Measurements from ENCODE around the gene AMBRA1.
"Not testable (repeated sequence)": the region's sequence is repeated elsewhere in the genome, so short reads cannot be mapped to it uniquely, and the experiment has no call there.

Gene AMBRA1

DNA sequence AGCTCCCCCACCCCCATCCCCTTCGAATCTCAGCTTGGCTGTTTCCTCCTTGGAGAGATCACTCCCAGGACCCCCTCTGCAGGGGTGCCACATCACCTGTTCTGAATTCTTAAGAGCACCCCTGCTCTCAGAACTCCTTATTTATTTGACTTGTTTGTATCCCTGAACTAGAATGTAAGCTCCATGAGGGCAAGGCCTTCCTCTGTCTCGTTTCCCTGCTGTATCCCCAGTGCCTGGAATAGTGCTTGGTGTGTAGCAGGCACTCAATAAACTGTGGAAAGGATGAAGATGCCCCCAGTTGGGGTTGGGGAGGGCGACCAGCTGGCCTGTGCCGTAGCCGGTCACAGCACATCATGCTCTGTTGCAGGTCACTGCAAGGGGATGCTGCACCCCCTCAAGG, 216.0 kb downstream of the AMBRA1 start:
- DNase-seq (ENCODE audit: low spot score) = no peak
- TF ChIP-seq, protein P1, sequence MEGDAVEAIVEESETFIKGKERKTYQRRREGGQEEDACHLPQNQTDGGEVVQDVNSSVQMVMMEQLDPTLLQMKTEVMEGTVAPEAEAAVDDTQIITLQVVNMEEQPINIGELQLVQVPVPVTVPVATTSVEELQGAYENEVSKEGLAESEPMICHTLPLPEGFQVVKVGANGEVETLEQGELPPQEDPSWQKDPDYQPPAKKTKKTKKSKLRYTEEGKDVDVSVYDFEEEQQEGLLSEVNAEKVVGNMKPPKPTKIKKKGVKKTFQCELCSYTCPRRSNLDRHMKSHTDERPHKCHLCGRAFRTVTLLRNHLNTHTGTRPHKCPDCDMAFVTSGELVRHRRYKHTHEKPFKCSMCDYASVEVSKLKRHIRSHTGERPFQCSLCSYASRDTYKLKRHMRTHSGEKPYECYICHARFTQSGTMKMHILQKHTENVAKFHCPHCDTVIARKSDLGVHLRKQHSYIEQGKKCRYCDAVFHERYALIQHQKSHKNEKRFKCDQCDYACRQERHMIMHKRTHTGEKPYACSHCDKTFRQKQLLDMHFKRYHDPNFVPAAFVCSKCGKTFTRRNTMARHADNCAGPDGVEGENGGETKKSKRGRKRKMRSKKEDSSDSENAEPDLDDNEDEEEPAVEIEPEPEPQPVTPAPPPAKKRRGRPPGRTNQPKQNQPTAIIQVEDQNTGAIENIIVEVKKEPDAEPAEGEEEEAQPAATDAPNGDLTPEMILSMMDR (IDR thresholded peaks at IDR 0.05; ENCODE audit: extremely low read depth, missing control alignments) = no peak

DNA sequence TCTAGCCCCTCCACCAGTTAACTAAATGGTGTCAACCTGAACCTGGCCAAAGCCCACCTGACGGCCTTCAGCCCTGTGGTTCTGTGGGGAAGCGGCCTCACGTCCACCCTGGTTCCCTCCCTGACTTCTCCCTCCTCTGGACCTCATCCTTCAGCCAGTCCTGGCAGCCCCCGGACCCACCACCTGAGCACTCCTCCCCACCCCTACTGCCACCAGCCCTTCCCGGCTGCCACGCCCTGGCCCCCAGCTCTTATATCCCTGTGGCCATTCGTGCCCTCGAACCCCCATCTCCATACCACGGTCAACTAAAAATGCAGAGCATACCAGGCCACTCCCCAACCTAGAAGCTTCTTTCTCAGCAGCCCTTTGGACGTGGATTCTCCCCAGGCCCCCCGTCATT, 216.5 kb downstream of the AMBRA1 start:
- no peak for DNase-seq (ENCODE audit: low spot score)
- TF ChIP-seq, protein P1 (IDR thresholded peaks at IDR 0.05; ENCODE audit: extremely low read depth, missing control alignments) = no peak

DNA sequence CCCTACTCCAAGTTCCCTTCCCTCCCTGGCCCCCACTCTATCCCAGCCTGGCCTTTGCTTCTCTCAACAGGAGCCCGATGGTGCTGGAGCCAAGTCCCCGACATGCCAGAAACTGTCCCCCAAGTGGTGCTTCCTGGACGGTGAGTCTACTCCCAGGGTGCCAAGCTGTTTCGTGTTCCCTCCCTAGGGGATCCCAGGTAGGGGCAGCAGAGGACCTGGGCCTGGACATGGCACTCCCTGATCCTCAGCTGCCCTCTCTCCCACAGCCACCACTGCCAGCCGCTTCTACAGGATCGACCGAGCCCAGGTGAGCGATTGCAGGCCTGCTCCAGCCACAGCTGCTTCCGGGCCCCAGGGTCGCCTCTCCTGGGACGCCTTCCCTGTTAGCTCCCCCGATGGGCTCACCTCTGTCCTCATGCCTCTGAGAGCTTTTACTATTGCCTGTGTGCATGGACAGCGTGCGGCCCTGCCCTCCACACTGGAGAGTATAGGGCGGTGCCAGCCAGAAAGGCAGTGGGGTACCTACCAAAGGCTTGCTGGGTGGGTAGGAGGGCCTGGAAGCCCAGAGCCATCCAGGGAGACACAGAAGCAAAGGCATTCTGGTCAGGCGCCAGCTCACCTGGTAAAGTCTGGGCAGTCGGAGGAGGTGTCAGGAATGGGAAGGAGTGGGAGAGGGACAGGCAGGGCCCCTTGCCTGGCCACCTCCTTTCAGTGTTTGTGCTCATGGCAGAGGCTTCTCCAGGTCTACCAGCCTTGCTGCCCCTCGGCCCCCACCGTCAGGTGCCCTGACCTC, 217.4 kb downstream of the AMBRA1 start:
- TF ChIP-seq, protein P1 (IDR thresholded peaks at IDR 0.05; ENCODE audit: extremely low read depth, missing control alignments) = no peak
- no peak for DNase-seq (ENCODE audit: low spot score)

DNA sequence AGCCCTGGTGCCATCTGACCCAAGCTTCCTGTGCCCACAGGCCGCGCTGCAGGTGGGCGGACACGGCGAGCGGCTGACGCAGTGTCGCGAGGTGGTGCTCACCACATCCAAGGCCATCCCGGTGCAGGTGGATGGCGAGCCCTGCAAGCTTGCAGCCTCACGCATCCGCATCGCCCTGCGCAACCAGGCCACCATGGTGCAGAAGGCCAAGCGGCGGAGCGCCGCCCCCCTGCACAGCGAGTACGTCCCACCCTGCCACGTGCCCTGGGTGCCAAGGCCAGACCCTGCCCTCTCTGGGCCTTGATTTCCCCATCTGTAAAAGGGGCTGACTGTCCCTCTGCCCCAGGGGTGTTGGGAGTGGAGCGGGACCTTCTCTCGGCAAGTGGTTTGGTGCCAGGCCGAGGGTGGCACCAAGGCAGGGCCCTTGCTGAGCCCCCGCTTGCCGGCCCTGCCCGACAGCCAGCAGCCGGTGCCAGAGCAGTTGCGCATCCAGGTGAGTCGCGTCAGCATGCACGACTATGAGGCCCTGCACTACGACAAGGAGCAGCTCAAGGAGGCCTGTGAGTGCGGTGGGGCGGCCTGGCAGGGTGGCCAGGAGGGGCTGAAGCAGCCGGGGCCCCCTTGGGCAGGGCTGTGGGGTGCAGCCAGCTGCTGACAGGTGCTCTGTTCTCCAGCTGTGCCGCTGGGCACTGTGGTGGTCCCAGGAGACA, 218.3 kb downstream of the AMBRA1 start:
- TF ChIP-seq, protein P1 (IDR thresholded peaks at IDR 0.05; ENCODE audit: extremely low read depth, missing control alignments) = no peak

DNA sequence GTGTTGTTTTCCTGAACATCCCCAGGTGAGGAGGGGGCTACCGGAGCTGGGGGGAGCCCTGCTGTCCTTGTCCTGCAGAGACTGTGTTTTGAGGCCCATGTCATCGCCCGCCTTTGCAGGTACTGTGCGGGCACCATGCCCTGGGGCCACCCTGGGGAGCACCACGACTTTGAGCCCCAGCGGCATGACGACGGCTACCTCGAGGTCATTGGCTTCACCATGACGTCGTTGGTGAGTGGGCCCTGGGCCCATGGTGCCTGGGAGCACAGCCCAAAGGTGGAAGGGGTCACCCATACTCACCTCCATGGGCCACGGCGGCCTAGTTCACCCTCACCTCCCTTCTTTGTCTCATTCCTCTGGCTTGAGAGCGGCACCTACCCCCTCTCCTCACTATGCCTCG, 219.0 kb downstream of the AMBRA1 start:
- TF ChIP-seq, protein P1 (IDR thresholded peaks at IDR 0.05; ENCODE audit: extremely low read depth, missing control alignments) = no peak
- no peak for DNase-seq (ENCODE audit: low spot score)

More for the DNA sequence above, 218.3 kb downstream of the AMBRA1 start:
- no peak for DNase-seq (ENCODE audit: low spot score)

DNA sequence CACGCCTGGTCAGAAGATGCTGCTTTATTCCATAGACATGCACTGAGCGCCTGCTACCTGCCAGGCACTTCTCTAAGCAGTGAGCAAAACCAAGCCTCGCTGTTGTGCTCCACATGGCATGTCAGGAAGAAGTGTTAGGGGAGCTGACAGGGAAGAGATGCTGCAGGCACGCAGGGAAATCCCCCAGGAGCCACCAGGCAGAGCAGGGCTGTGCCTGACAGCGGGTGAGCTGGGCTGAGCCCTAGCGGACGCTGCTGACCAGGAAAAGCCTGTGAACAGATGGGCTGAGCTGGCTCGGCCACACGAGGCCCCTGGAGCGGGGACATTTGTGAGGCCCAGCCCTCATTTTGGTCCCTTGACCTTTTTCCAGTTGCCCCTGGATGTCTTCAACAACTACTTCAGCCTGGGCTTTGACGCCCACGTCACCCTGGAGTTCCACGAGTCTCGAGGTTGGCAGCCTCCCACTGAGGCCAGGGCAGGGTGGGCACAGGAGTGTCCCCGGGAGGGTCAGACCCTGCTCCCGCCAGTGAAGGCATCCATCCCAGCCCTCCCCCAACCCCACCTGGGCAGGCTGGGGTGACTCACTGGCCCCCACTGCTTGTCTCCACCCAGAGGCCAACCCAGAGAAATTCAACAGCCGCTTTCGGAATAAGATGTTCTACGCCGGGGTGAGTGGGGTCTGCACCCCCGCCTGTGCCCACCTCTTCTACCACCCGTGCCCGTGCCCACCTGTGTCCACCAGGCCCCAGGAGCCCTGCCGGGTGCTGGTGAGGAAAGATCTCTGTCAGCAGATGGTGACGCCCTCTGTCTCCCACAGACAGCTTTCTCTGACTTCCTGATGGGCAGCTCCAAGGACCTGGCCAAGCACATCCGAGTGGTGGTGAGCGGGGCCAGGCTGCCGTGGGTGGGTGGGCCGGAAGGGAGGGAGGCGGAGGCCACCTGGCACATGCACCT, 219.8 kb downstream of the AMBRA1 start:
- DNase-seq (ENCODE audit: low spot score) = no peak
- TF ChIP-seq, protein P1 (IDR thresholded peaks at IDR 0.05; ENCODE audit: extremely low read depth, missing control alignments) = no peak

DNA sequence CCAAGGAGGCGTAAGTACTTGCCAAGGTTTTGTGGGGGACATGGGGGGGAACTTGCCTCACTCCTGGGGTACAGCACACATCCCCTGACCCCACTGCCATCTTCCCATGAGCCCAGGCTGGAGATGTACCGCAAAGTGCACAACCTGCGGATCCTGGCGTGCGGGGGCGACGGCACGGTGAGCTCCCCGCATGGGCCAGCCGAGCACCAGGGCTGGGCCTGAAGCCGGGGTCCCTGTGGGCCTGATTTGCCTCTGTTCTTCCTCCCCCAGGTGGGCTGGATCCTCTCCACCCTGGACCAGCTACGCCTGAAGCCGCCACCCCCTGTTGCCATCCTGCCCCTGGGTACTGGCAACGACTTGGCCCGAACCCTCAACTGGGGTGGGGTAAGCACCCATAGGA, 221.3 kb downstream of the AMBRA1 start:
- not testable (repeated sequence) for DNase-seq (ENCODE audit: low spot score)
